GM19099 (cell line): Measurements from ENCODE around the gene FAM234B.

Source experiments
- POLR2A ChIP-seq: IDR thresholded peaks from 3 replicates; pipeline ENCODE4 v1.6.1; 2011; ENCODE audit warnings: low read depth; ENCODE audit not compliant: insufficient read length; ENCODE audit errors: extremely low read depth

The FAM234B gene

DNA sequence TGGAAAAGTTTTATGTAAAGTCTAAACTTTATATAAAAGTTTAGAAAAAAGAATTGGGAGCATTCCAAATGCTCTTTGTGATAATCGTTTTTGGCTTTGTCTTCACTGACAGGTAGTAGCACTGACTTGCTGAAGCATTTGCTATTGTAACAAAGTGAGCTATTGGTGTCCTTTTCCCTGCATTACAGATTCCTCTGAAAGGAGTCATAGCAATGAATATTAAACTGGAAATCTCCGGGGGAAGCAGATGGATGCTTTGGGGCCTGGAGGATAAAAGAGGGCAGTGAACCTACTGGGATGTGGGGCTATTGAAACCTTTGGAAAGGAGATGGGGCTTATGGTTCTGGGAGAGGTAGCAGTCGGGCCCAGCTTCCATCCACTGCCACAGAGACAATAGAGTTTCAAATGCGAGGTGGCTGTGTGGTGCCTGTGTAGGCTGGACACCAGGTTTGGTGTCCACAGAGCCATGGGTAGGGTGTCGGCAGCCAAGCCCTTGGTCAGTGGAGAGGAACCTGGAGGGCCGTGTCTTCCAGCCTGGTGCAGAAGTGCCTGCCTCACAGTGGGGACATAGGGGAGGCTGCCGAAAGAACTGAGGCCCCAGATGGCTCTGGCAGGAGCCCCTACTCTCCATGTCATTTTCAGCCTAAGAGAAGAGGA lies 49.1 kb downstream of the FAM234B start:
- TF ChIP-seq POLR2A = no peak

DNA sequence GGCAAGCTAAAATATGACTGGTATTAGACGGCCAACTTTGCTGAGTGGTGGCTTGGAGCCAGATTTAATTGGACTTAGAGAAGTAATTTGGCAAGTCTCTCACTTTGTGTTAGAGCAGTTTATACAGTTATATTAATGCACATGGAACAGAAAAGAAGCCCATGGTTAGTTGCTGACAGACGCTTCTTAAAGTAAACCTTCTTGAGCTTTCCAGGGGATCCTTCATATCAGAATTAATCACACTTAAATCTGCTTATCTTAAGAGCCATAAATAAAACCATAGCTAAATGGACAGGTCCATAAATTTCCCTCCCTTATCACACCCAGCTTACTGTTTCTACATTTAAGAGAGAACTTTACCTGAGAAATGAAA lies 49.7 kb downstream of the FAM234B start:
- no peak for TF ChIP-seq POLR2A

DNA sequence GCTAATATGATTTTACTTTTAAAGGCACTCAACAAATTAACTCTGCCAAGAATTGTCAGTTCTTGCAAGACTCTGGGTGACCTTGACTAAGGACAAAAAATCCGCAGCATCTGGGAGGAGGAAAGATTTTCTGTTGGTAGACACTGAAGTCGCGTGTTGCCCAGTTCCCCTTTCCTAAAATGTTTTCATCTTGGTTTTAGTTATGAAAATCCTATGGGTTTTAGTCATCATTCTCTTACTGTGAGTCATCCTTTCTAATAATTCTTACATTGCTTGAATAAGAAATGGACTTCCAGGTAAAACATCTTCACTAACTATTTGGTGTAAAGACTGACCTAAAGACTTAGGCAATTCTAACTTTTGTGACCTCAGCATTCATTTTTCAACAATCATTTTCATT lies 50.2 kb downstream of the FAM234B start:
- no peak for TF ChIP-seq POLR2A

DNA sequence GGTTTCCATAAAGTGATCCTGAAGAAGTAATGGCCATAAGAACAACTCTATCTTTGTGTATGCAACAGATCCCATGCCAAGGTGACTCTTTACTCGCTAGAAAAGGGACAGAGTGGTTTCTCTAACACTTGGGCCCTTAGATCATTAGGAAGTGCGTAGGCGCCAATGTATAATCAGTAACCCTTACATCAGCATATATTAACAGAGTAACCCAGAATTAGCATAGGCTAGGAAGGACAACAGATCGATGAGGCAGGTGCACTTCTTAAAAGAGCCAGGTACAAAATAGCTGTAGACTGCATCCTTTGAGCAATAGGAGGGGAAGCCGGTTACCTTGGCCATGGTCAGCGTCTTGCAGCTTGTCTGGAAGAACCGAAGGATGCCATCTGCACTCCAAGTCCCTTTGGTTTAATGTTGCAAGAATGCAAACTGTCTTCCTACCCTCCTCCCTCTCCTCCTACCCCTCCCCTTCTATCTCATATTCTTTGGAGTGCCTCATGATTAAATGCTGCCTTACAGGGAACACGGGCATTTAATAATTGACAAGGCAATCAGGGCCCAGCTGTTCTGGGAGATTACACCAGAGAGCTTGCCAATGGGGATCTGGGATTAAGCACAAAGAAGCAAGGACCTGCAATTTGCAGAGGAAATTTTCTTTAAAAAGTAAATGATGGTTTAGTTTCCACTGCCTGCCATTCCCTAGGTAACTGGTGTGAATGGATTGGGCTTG lies 51.2 kb downstream of the FAM234B start:
- TF ChIP-seq POLR2A = no peak

DNA sequence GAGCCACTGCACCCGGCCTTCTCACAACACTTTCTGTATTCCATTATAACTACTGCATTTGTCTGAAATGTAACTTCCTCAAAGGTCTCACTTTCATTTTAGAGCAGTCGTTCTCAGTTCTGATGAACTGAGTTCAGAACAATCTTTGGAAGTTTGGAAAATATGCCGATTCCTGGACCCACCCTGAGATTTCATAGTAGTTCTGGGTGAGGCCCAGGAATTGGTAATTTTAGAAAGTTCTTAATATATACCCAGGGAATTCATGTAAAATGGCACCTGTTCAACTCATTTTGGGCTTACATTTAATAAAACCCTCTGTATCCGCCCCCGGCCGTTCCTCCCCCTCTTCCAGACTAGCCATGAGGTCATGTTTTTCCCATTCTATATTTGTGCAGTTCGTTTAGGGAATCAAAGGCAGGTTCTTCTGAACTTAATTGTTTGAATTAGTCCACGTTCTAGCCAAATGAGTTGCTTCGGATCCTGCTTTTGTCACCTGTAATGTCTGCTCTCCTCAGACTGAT lies 53.4 kb downstream of the FAM234B start:
- no peak for TF ChIP-seq POLR2A

DNA sequence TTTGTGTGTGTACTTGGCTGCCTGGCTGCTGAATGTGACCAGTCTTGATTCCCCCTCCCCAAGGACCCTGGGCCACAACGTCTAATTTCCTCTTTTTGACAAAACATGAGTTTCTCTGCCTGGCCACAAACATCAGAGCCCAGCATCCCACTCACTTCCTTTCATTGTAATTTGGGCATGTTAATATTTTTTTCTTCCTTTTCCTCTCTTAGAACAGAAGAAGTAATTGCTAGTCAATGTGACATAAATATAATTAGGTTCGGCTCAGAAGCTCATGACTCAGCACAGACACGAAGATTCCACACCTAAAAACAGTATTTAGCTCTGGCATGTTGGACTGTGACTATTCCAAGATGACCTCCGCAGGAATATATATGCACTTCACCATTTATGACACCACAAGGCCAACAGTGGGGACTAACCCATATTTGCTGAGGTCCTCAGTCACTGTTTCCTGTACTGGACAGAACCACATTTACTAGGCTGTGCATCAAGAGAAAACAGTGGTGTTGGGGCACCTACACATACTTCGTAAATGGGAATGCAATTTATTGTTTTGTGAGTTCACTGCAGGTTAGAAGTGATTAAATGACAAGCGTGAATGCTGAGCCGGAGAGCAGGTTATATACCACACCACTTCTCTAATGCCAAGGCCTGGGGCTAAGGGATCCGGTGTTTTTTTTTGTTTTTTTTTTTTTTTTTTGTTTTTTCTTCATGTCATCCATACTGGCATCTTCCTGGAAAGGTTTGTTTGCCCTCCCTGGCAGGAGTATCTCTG lies 55.1 kb downstream of the FAM234B start:
- no peak for TF ChIP-seq POLR2A

DNA sequence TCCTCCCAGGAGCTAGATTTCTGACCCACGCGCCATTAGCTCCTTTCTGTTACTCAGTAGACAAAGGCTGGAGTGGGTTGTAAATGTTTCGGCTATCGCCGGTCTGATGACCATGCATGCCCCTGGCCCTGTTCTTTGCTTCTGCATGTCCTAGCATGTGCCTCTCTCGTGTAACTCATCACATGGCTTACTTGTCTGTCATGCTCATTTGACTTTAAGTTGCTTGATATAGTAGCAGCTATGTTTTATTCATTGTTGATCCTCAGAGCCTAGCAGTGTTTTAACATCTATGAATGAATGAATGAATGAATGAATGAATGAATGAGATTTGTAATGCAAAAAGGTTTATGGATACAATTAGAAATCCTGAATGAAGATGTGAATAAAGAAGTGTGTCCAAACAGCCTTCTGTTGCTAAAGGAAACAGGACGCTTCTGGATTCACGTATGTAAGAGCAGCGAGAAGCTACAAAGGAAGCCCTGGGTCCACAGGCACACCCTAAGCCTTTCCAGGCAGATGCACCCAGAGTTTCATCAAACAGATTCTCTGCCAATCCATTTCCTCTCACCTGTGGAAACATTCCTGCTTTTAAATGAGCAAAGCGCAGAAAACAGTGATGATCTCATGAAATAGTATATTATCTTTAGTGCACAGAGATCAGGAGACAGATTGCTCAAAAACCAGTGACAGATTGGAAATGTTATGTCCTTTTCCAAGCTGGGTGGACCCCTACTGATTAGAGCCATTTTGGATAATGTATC lies 55.8 kb downstream of the FAM234B start:
- no peak for TF ChIP-seq POLR2A

DNA sequence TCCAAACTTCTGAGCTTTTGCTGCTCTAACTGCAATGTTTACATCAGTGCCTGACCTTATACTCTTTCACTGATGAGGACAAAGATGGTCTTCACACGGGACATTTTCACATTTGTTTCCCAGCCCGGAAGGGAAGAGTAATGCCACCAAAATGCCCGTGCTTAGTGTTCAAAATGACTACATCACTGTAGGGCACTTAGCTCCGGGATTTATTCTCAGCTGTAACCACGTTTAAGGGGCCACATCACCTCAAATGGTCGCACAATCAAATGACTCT lies 56.4 kb downstream of the FAM234B start:
- TF ChIP-seq POLR2A = no peak

DNA sequence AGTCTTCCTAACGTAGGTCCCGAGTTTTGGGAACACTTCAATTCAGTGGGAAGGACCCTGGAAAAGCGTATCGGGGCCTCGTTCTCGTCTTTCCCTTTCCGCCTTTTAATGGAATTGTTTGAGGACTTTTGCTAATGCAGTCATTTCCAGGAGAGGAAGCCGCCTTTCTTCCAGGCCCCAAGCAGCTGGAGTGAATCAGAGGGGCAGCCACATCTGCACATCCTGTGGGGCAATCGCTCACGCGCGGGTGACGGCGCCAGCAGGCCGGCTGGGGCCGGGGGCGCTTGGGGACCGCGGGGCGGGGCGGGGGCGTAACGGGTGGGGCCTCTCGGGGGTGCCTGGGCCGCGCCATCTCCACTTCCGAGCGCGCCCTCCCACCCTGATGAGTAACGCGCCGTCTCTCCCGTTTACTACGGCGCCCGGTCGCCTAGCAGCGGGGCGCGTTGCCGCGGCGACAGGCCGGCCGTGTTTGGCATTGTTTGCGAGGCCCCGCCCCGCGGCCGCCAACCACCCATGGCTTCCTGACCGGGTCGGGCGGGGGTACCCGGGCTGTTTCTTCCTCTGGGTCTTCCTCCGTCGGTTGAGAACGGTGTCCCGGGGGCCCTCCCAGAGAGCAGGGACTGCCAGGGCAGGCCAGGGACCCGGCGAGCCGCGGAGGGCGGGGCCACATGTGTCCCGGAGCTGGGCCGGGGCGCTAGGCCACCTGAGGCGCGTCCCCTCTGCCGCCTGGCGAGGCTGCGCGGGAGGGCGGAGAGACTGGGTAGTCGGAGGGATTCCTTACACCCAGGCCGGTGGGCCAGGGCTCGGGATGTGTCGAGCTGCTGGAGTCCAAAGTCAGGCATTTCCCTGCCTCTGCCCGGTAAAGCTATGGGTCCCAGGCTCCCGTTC lies 56.9 kb downstream of the FAM234B start:
- no peak for TF ChIP-seq POLR2A

DNA sequence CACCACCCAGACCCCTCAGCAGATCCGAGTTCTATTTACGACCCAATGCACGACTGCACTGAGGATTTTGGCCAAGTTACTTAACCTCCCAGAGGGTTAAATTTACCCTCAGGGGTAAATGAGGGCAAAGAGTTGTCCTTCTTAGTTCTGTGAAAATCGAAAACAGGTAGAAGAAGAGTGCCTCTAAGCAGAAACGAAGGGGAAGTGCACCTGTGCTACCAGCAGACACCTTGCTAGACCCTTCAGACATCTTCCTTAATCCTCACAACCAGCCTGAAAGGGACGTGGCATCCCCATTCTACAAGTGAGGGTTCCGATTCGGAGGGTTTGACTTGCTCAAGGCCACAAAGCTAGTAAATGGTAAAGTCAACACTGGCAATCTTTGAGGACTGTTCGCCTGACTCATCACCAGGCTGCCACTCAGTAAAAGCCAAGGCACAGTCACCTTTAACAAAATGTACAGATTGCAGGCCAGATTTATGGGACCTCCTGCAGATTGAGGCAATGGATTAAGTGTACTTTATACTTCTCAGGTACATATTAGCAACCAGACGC lies 57.7 kb downstream of the FAM234B start:
- TF ChIP-seq POLR2A = no peak

DNA sequence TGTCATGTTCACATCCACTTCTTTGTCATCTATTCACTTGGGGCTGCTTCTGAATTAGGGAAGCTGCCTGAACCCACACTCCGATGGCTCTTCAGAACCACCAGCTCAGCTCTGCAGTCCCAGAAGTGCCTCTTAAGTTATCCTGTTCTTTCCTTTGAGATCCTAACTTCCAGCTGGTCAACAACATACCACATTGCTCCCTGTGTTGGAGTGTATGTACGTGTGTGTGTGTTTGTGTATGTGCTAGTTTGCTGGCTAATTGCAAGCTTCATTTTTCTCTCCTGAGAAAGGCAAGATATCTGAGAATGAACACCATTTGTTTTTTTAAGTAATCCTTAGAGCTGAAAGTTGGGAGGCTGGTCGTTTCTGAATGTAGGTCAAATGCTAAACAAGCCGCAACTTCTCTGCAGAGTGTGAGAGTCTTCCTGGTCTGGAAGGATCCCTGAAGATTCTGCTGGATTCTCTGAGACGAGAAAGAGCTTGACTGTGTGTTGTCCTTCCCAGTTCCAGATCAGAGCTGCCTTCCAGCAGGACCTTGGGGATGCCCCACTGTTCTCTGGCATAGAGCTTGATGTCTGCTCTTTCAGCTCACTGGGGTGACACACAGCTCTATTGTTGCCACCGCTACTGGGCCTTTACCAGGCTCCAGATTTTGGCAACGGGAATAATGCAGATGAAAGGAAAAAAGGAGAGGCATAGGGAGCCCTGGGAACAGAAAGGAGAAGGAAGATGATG lies 58.4 kb downstream of the FAM234B start:
- TF ChIP-seq POLR2A = no peak

DNA sequence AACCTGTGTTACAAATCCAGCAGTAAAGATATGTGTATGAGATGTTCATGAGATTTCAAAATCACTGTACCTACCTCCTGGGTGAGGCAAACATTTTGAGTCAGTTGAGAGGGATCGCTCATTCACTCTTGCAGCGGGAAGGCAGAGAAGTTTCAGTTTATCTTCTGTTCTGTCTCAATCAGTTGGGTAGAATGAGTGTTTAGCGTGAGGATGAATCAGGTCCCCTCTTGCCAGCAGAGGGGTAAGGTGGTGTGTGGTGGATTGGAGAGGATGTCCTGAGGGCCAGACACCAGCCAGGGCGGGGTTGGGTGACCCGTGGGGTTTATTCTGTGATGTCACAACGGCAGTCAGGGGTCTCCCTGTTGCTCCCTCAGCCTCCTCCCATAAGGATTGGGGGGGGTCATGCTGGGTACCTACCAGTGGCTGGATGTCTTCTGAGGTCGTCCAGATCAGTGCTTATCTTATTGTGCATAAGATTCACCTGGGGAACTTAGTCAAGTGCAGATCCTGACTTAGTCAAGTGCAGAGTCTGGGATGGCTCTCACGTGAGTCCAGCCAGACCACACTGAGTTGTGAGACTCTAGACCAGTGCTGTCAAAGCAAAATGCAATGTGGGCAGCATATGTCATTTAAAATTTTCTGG lies 59.3 kb downstream of the FAM234B start, which contains the start of gene GSG1:
Gene GSG1, minus strand, starts transcription at position 277 of the 643 bp plus-strand sequence. Its CDS starts 155 bp downstream, at position 122.
- no peak for TF ChIP-seq POLR2A

DNA sequence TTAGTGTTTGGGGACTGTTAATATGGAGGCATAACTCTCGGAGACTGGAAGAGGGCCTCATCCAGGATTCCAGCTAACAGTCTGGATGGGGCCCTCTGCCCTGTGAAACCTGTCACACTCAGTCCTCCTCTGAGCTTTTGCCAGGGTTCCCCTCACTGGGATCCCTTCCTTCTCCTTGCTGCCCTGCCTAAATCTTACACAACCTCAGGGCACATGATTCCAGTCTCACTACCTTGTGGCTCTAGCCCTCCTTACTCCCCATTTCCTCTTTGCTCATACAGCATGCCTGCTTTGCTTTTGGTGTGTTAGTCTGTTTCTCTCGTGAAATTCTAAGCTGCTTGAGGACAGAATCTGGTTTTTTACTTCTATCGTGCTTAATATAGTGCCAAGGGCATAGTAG lies 60.2 kb downstream of the FAM234B start:
- TF ChIP-seq POLR2A = no peak
